ENCODE data around the gene PRPF8.

DNA sequence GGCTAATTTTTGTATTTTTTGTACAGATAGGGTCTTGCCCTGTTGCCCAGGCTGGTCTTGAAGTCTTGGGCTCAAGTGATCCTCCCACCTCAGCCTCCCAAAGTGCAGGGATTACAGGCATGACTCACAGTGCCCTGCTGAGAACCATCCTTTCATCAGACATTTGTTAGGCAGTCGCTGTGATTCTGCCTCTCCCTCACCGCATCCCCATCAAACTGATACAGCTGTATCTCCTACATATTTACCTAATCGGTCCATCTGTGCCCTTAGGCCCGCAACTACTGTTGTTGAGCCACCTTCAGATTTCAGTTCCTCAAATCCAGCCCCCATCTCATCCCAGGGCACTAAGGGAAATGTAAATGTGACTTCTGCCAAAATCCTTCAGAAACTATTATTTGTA is 54.0 kb downstream of the PRPF8 start:
- TF ChIP-seq, protein P1, sequence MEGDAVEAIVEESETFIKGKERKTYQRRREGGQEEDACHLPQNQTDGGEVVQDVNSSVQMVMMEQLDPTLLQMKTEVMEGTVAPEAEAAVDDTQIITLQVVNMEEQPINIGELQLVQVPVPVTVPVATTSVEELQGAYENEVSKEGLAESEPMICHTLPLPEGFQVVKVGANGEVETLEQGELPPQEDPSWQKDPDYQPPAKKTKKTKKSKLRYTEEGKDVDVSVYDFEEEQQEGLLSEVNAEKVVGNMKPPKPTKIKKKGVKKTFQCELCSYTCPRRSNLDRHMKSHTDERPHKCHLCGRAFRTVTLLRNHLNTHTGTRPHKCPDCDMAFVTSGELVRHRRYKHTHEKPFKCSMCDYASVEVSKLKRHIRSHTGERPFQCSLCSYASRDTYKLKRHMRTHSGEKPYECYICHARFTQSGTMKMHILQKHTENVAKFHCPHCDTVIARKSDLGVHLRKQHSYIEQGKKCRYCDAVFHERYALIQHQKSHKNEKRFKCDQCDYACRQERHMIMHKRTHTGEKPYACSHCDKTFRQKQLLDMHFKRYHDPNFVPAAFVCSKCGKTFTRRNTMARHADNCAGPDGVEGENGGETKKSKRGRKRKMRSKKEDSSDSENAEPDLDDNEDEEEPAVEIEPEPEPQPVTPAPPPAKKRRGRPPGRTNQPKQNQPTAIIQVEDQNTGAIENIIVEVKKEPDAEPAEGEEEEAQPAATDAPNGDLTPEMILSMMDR (IDR thresholded peaks at IDR 0.05; ENCODE audit: low read length) = no peak
- TF ChIP-seq EZH2 (optimal IDR thresholded peaks at IDR 0.05; ENCODE audit: low read depth, low read length) = no peak

Data from MM.1S (cell line).